HEK293 (cell line): ENCODE data around the gene PREX1.

Experiments
- CTCF ChIP-seq: fragments of 450-650 bp; formaldehyde crosslinking; IDR thresholded peaks from 2 replicates; pipeline ENCODE4 v1.5.1; 2016; ENCODE audit warnings: missing biosample characterization, missing genetic modification characterization
- KLF16 ChIP-seq: fragments of 450-650 bp; formaldehyde crosslinking; IDR thresholded peaks from 2 replicates; pipeline ENCODE4 v1.5.1; 2017; ENCODE audit warnings: missing biosample characterization, missing genetic modification characterization
- REST ChIP-seq: fragments of 450-650 bp; formaldehyde crosslinking; IDR thresholded peaks from 2 replicates; pipeline ENCODE4 v1.5.1; 2016; ENCODE audit warnings: missing biosample characterization, missing genetic modification characterization
- YY1 ChIP-seq: fragments of 450-650 bp; formaldehyde crosslinking; IDR thresholded peaks from 2 replicates; pipeline ENCODE4 v1.5.1; 2018; ENCODE audit warnings: missing biosample characterization, missing genetic modification characterization
- ZBTB49 ChIP-seq: fragments of 450-650 bp; formaldehyde crosslinking; IDR thresholded peaks from 2 replicates; pipeline ENCODE4 v1.5.1; 2016; ENCODE audit warnings: missing biosample characterization, missing genetic modification characterization, low read depth
- ZNF292 ChIP-seq: fragments of 450-650 bp; formaldehyde crosslinking; IDR thresholded peaks from 2 replicates; pipeline ENCODE4 v1.5.1; 2016; ENCODE audit warnings: low read depth, missing biosample characterization, missing genetic modification characterization, borderline replicate concordance
- ZNF423 ChIP-seq: fragments of 450-650 bp; formaldehyde crosslinking; IDR thresholded peaks from 2 replicates; pipeline ENCODE4 v1.5.1; 2016; ENCODE audit warnings: missing biosample characterization, missing genetic modification characterization
- ZNF48 ChIP-seq: fragments of 450-650 bp; formaldehyde crosslinking; IDR thresholded peaks from 2 replicates; pipeline ENCODE4 v1.5.1; 2016; ENCODE audit warnings: missing biosample characterization, missing genetic modification characterization
- ZNF580 ChIP-seq: fragments of 450-650 bp; formaldehyde crosslinking; IDR thresholded peaks from 2 replicates; pipeline ENCODE4 v1.5.1; 2016; ENCODE audit warnings: missing biosample characterization, missing genetic modification characterization
- ZNF623 ChIP-seq: fragments of 450-650 bp; formaldehyde crosslinking; IDR thresholded peaks from 2 replicates; pipeline ENCODE4 v1.5.1; 2016; ENCODE audit warnings: missing biosample characterization, missing genetic modification characterization
- ZSCAN30 ChIP-seq: fragments of 450-650 bp; IDR thresholded peaks from 2 replicates; pipeline ENCODE4 v1.5.1; 2018; ENCODE audit warnings: missing biosample characterization, mild to moderate bottlenecking, missing genetic modification characterization, moderate library complexity

GRCh38 chr20:48656661-48657211, 171.1 kb downstream of the PREX1 start:
- TF ChIP-seq REST, result no peak
- TF ChIP-seq CTCF (tag by site-specific recombination), result no peak
- TF ChIP-seq ZSCAN30, result no peak
- TF ChIP-seq ZNF580 (tag by site-specific recombination), result no peak
- no peak for TF ChIP-seq ZNF292 (tag by site-specific recombination)
- no peak for TF ChIP-seq ZBTB49 (tag by site-specific recombination)
- TF ChIP-seq ZNF48 (tag by site-specific recombination), result no peak
- TF ChIP-seq YY1, result no peak
- TF ChIP-seq KLF16, result no peak
- no peak for TF ChIP-seq ZNF423 (tag by site-specific recombination)
- TF ChIP-seq ZNF623 (tag by site-specific recombination), result no peak
